Measurements from ENCODE around the gene CCDC144A.
"Not testable (repeated sequence)": the region's sequence is repeated elsewhere in the genome, so short reads cannot be mapped to it uniquely, and the experiment has no call there.

- TF ChIP-seq, protein P1, sequence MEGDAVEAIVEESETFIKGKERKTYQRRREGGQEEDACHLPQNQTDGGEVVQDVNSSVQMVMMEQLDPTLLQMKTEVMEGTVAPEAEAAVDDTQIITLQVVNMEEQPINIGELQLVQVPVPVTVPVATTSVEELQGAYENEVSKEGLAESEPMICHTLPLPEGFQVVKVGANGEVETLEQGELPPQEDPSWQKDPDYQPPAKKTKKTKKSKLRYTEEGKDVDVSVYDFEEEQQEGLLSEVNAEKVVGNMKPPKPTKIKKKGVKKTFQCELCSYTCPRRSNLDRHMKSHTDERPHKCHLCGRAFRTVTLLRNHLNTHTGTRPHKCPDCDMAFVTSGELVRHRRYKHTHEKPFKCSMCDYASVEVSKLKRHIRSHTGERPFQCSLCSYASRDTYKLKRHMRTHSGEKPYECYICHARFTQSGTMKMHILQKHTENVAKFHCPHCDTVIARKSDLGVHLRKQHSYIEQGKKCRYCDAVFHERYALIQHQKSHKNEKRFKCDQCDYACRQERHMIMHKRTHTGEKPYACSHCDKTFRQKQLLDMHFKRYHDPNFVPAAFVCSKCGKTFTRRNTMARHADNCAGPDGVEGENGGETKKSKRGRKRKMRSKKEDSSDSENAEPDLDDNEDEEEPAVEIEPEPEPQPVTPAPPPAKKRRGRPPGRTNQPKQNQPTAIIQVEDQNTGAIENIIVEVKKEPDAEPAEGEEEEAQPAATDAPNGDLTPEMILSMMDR (conservative IDR thresholded peaks at IDR 0.05; ENCODE audit: low read depth, low read length) = not testable (repeated sequence)
- TF ChIP-seq EZH2 (IDR thresholded peaks at IDR 0.05; ENCODE audit: borderline replicate concordance, low read depth, low read length, poor library complexity, severe bottlenecking) = not testable (repeated sequence)
These were observed 114.8 kb downstream of the CCDC144A start for GRCh38 chr17:16804851-16805250.
